ENCODE measurements around the gene PODXL. TPM values are rescaled to one million over a fixed set of nuclear protein-coding genes. Genes with fewer than 3 reads are reported as not detected.

PODXL gene
- total and polyA plus RNA-seq, 10 of the 15 experiments (the other 5 are each of a cell fraction or from before 2014, with no cell fraction given): 0.04 to 1.8 (median 0.38) TPM

DNA sequence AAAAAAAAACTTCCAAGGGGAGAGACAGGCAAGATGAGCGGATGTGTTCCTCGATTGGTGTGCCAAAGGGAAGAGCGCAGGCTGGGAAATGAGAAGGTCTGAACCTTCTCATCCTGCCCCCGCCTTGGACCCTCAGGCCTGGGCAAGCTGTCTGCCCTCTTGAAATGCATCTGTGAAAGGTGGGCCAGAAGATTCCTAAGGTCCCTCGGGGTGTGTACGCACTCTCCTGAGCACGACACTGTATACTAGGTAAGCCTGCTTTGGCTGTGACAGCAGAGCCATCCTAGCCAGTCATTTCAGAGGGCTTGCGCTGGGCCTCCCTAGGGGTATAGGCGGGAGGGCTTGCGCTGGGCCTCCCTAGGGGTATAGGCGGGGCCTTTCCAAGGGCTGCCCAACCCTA, 26.8 kb downstream of the PODXL start (continued):
- TF ChIP-seq, protein P1, sequence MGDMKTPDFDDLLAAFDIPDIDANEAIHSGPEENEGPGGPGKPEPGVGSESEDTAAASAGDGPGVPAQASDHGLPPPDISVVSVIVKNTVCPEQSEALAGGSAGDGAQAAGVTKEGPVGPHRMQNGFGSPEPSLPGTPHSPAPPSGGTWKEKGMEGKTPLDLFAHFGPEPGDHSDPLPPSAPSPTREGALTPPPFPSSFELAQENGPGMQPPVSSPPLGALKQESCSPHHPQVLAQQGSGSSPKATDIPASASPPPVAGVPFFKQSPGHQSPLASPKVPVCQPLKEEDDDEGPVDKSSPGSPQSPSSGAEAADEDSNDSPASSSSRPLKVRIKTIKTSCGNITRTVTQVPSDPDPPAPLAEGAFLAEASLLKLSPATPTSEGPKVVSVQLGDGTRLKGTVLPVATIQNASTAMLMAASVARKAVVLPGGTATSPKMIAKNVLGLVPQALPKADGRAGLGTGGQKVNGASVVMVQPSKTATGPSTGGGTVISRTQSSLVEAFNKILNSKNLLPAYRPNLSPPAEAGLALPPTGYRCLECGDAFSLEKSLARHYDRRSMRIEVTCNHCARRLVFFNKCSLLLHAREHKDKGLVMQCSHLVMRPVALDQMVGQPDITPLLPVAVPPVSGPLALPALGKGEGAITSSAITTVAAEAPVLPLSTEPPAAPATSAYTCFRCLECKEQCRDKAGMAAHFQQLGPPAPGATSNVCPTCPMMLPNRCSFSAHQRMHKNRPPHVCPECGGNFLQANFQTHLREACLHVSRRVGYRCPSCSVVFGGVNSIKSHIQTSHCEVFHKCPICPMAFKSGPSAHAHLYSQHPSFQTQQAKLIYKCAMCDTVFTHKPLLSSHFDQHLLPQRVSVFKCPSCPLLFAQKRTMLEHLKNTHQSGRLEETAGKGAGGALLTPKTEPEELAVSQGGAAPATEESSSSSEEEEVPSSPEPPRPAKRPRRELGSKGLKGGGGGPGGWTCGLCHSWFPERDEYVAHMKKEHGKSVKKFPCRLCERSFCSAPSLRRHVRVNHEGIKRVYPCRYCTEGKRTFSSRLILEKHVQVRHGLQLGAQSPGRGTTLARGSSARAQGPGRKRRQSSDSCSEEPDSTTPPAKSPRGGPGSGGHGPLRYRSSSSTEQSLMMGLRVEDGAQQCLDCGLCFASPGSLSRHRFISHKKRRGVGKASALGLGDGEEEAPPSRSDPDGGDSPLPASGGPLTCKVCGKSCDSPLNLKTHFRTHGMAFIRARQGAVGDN (IDR thresholded peaks at IDR 0.05): no peak
- TF ChIP-seq ZNF24 (IDR thresholded peaks at IDR 0.05): no peak
- TF ChIP-seq RBBP5 (conservative IDR thresholded peaks at IDR 0.05): no peak
- TF ChIP-seq EP300 (IDR thresholded peaks at IDR 0.05; ENCODE audit: borderline replicate concordance in 1 of 2, control insufficient read depth in 1 of 2, low read depth in 2 of 2, low read length in 2 of 2): no peak
- TF ChIP-seq, protein P2, sequence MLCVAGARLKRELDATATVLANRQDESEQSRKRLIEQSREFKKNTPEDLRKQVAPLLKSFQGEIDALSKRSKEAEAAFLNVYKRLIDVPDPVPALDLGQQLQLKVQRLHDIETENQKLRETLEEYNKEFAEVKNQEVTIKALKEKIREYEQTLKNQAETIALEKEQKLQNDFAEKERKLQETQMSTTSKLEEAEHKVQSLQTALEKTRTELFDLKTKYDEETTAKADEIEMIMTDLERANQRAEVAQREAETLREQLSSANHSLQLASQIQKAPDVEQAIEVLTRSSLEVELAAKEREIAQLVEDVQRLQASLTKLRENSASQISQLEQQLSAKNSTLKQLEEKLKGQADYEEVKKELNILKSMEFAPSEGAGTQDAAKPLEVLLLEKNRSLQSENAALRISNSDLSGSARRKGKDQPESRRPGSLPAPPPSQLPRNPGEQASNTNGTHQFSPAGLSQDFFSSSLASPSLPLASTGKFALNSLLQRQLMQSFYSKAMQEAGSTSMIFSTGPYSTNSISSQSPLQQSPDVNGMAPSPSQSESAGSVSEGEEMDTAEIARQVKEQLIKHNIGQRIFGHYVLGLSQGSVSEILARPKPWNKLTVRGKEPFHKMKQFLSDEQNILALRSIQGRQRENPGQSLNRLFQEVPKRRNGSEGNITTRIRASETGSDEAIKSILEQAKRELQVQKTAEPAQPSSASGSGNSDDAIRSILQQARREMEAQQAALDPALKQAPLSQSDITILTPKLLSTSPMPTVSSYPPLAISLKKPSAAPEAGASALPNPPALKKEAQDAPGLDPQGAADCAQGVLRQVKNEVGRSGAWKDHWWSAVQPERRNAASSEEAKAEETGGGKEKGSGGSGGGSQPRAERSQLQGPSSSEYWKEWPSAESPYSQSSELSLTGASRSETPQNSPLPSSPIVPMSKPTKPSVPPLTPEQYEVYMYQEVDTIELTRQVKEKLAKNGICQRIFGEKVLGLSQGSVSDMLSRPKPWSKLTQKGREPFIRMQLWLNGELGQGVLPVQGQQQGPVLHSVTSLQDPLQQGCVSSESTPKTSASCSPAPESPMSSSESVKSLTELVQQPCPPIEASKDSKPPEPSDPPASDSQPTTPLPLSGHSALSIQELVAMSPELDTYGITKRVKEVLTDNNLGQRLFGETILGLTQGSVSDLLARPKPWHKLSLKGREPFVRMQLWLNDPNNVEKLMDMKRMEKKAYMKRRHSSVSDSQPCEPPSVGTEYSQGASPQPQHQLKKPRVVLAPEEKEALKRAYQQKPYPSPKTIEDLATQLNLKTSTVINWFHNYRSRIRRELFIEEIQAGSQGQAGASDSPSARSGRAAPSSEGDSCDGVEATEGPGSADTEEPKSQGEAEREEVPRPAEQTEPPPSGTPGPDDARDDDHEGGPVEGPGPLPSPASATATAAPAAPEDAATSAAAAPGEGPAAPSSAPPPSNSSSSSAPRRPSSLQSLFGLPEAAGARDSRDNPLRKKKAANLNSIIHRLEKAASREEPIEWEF (IDR thresholded peaks at IDR 0.05; ENCODE audit: insufficient replicate concordance, low read depth, low read length): no peak
- no peak for TF ChIP-seq CBX5 (IDR thresholded peaks at IDR 0.05; ENCODE audit: low read depth)
- TF ChIP-seq SMAD5 (IDR thresholded peaks at IDR 0.05; ENCODE audit: low read depth): no peak
